Parietal lobe (tissue), 1 donor: ENCODE results near the gene XCL1. TPM values are rescaled to one million over a fixed set of nuclear protein-coding genes. Genes with fewer than 3 reads are reported as not detected.

Experiments
- total RNA-seq: library from RNA; depleted of rRNA; stranded (reverse); fragments of >200 nt; gene quantifications from one replicate; pipeline ENCODE4 v1.2.3, GENCODE V29; 2014

The XCL1 gene
- total RNA-seq: not detected

GRCh38 chr1:168576245-168576688, at the start of gene XCL1:
Gene XCL1 (plus strand): TSS chr1:168576605. CDS start chr1:168576638, 33 bp downstream.

GRCh38 chr1:168543840-168544498, 32.4 kb upstream of the XCL1 start, which contains the start of gene XCL2:
Gene XCL2 (minus strand): TSS chr1:168543997. CDS start chr1:168543964, 33 bp downstream.

Other genes with a start within 250 kb of the XCL1 start
- gene XCL2, start 32.6 kb upstream of the XCL1 start, total RNA-seq: not detected
- not detected for gene DPT, start 152.6 kb downstream of the XCL1 start, total RNA-seq